ENCODE data around the gene FAM107B.

DNA sequence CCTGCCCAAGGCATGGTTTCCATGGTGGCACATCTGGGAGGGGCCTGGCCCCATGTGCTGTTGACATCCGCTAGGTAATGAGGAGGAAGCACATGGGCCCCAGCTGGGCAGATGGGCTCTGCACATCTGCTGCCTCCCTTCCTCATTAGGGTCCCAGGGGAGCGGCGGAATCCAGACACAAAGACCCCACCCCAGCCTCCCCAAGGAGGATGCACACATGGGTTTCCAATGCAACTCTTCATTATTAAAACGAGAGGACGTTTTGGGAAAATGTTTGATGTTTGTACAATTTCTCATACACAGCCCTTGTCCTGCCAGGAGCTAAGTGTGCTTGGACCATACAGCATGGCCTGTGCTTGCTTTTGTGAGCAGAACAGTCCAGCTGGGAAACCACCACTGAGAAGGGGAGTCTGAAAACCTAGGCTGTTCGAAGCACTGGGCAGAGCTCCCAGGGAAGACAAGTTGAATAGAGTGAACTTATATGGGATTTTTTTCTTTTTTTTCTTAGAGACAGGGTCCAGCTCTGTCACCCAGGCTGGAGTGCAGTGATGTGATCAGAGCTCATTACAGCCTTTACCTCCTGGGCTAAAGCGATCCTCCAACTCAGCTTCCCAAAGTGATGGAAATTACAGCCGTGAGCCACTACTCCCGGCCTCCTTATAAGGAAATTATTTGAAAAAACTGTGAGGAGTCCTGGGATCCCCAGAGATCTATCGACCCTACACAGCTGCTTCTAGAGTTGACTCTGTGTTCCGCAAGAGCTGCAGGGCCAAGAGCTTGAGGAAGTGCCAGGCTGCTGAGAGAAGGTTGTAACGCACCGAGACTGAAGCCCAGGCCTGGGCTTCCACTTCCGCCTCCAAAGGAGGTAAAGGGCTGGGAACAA, 23.4 kb downstream of the FAM107B start:
- TF ChIP-seq ZNF565 (CRISPR knock-in tag; conservative IDR thresholded peaks at IDR 0.05; ENCODE audit: low read depth) (no peak), ARNTL (CRISPR knock-in tag; IDR thresholded peaks at IDR 0.05; ENCODE audit: borderline replicate concordance, low read depth) (no peak), ZC3H10 (CRISPR knock-in tag; IDR thresholded peaks at IDR 0.05) (no peak), ZFP30 (CRISPR knock-in tag; IDR thresholded peaks at IDR 0.05) (no peak)
- TF ChIP-seq, protein P1, sequence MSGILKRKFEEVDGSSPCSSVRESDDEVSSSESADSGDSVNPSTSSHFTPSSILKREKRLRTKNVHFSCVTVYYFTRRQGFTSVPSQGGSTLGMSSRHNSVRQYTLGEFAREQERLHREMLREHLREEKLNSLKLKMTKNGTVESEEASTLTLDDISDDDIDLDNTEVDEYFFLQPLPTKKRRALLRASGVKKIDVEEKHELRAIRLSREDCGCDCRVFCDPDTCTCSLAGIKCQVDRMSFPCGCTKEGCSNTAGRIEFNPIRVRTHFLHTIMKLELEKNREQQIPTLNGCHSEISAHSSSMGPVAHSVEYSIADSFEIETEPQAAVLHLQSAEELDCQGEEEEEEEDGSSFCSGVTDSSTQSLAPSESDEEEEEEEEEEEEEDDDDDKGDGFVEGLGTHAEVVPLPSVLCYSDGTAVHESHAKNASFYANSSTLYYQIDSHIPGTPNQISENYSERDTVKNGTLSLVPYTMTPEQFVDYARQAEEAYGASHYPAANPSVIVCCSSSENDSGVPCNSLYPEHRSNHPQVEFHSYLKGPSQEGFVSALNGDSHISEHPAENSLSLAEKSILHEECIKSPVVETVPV (CRISPR knock-in tag; IDR thresholded peaks at IDR 0.05) = no peak
- TF ChIP-seq, protein P2, sequence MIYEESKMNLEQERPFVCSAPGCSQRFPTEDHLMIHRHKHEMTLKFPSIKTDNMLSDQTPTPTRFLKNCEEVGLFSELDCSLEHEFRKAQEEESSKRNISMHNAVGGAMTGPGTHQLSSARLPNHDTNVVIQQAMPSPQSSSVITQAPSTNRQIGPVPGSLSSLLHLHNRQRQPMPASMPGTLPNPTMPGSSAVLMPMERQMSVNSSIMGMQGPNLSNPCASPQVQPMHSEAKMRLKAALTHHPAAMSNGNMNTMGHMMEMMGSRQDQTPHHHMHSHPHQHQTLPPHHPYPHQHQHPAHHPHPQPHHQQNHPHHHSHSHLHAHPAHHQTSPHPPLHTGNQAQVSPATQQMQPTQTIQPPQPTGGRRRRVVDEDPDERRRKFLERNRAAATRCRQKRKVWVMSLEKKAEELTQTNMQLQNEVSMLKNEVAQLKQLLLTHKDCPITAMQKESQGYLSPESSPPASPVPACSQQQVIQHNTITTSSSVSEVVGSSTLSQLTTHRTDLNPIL (CRISPR knock-in tag; IDR thresholded peaks at IDR 0.05; ENCODE audit: low read depth) = no peak

Measured in SK-N-SH treated with all-trans-retinoic acid at 6 μM for 48 hours (cell line).